GM21786 (cell line): ENCODE measurements around the gene VWDE.
A peak's percentile ranks its signal among the peaks of the same experiment; 100 is the strongest.
"Not testable (repeated sequence)": the region's sequence is repeated elsewhere in the genome, so short reads cannot be mapped to it uniquely, and the experiment has no call there.

Source experiments
- ATAC-seq: cut with Tn5 transposase; IDR thresholded peaks from one replicate; pipeline ENCODE4 v1.9.1; 2021; ENCODE audit not compliant: unreplicated experiment

VWDE gene

DNA sequence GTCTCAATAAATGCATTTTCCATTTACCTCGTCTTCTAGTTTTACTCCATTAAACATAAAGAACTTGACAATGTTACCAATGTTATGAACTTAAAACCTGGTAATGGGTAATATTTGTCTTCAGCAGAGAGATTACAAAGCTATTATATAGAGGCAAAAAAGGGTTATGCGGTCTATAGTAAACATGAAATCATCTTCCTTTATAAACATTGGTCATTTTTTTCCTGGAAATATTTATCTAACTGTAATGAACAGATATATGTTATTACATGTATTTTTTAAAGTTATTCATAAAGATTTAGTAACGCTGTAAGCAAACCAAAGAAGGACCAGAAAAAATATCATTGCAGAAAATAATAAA lies 1.3 kb downstream of the VWDE start:
- ATAC-seq, result no peak

DNA sequence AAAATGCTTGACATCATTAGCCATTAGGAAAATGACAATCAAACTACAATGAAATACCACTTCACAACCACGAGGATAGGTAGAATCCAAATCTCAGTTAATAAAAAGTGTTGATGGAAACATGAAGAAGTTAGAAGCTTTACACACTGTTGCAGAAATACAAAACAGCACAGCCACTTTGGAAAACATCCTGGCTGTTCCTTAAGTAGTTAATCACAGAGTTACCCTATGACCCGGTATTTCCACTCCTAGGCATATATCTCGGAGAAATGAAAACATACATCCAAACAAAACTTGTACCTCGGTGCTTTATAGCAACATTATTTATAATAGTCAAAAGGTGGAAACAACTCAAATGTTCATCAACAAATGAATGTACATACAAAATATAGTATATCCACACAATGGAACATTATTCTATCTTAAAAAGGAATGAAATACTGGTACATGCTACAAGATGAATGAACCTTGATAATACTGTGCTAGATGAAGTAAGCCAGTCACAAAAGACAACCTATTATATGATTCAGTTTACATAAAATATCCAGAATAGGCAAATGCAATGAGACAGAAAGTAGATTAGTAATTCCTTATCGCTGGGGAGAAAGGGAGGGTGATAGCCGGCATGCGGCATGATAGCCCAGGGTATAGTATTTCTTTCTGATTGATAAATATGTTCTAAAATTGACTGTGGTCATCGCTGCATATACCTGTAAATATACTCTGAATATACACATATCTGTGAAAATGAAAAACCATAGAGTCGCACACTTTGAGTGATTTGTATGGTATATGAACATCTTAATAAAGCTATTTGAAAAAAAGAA lies 1.9 kb downstream of the VWDE start:
- ATAC-seq, result no peak

DNA sequence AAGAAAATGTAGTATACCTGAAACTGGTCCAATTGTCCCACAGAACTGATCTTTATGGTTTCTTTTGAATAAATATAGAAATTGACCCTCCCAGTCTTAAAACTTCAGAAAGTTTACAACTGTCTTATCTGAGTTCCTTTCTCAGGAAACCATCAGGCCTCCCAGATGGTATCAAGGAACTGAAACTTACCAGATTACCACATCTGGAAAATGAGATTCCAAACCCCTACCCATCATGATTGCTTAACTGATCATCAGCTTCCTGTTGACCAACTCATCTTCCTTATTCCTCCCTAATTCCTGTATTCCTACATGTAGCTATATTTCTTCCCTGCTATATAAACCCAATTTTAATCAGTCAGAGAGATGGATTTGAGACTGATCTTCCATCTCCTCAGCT lies 5.5 kb downstream of the VWDE start:
- no peak for ATAC-seq

DNA sequence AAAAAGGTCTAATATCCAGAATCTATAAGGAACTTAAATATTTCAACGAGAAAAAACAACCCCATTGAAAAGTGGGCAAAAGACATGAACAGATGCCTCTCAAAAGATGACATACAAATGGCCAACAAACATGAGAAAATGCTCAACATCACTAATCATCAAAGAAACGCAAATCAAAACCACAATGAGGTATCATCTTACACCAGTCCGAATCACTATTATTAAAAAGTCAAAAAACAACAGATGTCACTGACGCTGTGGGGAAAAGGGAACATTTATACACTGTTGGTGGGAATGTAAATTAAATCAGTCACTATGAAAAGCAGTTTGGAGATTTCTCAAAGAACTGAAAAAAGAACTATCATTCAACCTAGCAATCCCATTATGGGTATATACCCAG lies 6.0 kb downstream of the VWDE start:
- ATAC-seq, result no peak

DNA sequence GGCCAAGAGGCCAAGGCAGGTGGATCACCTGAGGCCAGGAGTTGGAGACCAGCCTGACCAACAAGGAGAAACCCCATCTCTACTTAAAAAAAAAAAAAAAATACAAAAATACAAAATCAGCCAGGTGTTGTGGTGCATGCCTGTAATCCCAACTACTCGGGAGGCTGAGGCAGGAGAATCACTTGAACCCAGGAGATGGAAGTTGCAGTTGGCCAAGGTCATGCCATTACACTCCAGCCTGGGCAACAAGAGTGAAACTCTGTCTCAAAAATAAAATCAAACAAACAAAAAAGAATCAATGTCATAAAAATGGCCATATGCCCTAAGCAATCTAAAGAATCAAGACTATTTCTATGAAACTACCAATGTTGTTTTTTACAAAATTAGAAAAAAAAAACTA lies 7.0 kb downstream of the VWDE start:
- ATAC-seq, result not testable (repeated sequence)

DNA sequence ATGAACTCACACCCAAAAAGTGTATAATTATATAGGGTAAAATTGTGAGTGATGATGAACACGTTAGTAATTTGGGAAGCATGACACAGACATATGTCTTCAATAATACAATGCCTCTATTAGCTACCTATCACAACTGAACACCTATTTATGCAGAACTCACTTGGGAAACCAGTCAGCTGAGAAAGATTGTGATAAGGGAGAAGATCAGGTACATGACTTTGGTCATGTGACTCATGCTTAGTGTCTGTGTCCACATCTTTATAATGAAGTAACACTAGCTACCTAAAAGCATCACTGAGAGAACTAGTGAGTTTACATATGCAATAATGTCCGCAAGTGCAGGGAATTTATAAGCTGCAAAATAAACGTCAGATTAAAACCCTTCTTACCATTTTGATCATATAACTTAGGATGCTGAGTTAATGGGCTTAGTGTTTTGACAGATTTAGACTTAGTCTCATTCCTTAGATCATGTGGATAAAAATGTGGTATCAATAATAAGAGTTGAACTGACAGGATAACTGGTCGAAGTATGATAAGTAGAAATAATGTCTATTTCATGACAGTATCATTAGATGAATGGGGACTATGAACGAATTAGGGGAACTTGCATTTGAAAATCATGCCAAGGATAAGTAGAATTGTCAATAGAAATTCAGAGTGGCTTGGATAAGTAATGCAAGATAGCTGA lies 11.6 kb downstream of the VWDE start:
- ATAC-seq, result no peak

DNA sequence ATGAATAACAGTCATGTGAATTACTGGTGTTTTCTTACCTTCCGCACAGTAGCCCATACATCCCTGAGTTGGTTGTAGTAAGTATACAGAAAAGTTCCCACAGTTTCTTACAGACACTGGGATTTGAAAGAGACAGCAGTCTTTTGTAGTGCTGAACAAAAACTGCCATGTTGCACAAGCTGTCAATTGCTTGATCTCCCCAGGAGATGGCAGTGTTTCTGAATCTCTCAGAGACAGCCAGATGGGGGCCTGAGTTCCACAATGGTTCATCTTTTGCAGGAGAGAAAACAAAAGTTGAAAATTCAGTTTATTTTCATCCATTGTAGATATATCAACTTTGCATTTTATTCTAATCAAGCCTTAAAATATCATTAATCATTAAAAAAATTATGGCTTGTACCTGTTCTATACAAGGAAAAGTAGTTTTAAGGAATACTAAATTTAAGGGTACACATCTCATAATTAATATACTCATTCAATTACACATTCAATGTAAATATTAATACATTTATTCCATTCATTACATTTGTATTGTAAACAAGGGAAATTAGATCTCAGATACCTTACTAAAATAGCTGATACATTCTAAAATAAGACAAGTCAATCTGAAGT lies 14.5 kb downstream of the VWDE start:
- peak; percentile 92 for ATAC-seq

DNA sequence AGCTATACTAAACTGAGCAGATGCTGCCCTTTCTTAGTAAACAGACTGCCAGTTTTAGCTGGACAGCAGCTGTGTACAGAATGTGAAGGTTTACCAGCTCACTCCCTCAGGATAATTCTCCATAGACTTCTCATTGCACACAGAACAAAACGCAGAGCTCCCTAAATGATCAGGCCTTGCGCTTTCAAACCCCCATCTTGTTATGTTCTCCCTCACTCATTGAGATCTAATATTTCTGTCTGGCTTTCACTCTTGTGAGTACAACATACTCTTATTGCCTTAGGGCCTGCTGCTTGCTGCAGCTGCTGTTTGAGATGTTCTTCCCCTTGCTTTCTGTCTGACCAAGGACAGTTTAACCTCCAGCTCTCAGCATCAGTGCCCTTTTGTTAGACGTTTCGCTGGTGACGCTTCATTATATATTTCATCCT lies 17.3 kb downstream of the VWDE start:
- no peak for ATAC-seq

DNA sequence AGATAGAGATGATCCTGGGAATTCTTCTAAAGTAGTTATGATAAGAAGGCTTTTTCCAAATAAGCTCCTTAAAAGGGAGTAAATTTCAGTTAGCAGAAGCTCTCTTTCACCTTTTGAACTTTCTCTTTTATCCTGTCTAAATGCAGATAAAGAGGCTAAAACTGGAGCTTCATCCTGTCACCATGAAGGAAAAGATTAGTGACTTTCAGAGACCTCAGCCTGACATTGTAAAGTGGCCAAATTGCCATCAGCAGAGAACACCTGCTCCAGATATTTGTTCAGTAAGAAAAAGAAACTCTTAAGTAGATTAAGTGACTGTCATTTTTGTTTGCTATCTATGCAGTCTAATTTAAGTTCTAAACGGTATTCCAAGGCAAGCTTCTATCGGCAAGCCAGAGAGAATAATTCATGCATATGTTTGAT lies 18.3 kb downstream of the VWDE start:
- no peak for ATAC-seq

DNA sequence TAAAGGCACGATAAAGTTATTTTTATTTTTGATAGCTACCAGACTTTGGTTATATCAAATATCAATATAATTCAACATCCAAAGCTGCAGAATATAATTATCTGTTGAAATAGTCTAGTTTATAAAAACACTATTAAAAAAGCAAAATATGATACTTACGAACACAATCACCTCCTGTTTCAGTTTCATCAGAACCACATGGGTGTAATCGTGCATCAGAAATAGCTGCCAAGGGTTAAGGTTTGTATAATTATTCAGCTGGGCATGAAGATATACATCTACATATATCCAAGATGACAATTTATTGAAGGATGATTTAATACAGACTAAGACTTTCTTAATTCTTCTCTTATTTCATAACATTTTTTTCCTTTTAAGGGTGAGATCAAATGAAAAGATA lies 20.3 kb downstream of the VWDE start:
- ATAC-seq, result no peak

DNA sequence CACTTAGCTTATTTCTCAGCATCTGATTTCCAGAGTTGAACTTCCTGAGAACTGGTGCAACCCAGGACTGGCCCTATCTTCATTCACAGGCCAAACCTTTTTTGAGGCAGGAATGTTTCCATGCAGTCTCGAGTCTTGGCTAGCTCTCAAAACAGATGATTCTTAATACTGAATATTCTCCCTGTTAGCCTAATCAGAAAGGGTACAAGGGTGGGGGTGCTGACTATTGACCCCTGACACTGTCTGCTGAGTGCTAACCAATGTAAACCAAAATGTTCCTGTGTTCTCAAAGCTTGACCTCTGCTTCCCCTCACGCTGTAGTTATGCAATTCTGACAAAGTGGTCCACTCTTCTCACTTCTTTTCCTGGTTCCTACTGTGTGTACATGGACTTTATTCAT lies 25.3 kb downstream of the VWDE start:
- ATAC-seq, result no peak

DNA sequence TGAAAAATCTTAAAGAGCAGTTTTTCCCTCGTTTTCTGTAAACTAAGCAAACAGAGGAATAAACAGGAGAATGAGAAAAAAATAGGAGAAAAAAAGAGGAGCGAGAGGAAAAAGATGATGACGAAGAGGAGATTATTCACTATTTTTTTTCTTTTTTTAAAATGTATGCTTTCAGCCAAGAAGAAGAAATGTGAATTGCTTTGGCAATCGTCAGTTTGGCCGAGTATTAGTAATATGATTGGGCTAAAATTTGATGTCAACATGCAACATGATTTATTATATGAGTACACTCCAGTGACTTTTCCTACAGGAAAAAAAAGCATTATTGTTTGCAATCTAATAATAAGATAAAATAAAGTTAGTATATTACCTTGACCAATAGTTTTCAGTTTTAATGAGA lies 26.3 kb downstream of the VWDE start:
- ATAC-seq, result no peak

DNA sequence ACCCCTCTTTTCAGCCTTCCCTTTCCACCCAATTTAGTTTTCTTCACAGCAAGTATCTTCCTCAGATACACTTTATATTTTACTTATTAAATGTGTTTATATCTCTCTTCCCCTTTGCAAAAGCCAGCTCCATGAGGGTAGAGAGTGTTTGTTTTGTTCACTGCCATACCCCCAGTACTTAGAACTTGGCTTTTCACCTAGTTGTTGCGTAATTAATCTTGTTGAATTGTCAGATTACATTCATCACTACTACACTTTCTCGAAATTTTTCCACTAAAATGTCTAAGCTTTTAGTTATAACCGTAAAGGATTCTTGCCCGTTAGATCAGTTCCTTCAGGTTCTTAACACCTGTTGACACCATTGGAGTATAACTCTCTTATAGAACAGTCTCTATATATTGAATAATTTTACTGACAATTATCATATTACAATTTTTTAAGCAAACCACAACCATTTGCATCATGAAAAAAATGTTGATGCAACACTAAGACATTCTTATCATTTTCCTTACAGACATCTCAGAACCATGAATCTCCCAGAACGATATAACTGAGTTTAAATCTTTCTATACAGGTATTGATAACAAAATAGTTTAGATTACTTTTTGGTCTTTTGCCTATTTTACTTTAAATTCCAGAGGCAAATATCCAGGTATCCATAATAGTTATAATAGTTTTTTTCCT lies 29.9 kb downstream of the VWDE start:
- no peak for ATAC-seq

DNA sequence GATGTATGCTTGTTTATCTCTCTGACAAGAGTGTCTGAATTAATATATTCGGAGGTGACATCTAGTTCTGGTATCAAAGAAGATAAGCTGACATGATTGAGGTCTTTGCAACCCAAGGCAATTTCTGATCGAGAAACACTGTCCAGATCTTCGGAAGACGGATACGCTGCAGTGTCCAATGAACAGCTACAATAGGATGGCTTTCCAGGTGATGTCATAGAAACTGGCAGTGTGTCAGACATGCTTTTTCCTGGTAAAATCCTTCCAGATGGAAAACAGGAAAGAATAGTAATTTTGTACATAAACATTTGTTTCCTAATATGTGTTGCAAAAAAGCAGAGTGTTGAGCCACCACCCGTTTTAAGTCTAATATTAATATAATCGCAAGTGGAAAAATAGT lies 33.4 kb downstream of the VWDE start:
- ATAC-seq, result no peak

DNA sequence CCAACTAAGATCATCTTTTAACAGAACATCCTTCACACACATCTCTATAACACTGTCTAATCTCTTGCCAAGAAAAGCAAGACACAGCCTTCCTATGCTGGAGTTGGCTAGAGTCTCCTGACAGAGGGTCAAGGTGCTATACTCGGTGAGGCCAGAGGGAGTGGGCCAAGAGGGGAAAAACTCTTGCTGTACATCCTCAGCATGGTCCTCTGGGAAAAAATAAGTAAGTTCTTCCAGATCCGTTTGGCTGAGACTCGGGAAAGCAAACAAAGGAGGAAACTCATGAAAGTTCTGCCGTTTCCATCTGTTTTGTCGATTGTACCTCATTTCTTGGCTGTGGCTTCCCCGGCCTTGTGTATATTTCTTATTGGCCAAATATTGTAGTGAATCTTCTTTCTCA lies 33.9 kb downstream of the VWDE start:
- no peak for ATAC-seq

DNA sequence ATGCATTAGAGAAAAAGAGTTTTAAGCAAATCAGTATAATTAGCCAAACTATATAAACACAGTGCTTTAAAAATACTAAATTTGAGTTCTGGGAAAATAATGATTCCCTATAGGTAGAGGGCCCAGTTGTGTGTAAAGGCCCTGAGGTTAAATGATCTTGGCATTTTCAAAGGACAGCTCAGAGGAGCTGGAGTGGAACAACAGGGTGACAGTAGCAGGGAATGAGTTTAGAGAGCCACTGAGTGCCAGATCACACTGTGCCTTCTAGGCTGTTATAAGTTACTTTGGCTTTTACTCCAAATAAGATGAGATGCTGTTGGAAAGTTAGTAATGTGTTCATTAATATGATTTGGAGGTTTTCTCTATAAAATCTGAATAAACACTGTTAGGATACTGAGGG lies 34.6 kb downstream of the VWDE start:
- ATAC-seq, result no peak

DNA sequence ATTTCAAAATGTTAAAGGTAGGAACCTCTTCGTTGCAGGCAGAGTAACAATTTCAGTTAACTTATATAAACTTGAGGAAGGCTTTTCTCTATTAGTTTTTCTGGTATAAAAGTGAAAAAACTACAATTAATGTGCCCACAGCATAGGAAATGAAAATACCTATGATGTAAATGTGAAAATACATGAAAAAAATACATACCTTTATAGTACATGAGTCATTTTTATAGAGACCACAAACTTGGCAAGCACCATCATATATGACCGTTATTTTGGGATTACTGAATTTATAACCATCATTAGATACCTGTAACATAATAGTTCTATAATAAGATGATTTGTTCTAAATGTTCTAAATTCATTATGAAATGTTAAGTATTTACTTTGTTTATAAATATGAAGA lies 42.7 kb downstream of the VWDE start:
- ATAC-seq, result no peak

DNA sequence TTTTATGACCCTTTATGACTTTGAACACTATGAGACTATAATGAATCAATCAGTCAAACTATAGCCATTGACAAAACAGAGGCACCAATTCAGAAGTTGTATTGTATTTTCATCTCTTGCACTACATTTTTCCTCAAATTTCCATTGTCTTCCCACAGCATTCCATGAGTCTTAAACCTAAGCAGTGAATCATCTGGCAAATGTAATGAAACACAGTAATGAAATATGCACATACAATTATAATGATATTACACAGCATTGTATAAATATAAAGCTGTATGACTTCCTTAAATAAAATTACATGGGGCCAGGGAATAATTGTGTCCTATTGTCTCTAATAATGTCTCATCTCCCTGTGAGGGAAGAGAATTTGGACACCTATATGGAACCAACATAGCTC lies 45.0 kb downstream of the VWDE start:
- ATAC-seq, result no peak

DNA sequence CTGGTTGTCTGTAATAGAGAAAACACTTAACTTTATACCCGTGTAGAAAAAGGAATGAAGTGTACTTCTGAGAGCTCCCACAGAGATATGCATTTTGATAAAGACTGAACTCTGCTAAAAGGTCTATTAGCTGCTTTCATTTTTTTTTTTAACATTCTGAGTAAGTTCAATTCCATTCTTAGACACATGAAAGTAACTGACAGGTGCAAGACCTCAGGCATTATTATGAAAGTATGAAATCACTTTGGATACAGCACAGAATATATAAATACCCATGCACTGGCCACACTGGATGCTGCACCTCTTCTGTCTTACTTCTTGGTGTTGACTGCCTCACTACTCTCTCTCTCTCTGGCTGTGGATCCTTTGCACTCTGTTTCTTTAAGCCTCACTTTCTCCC lies 46.2 kb downstream of the VWDE start:
- peak; percentile 79 for ATAC-seq

DNA sequence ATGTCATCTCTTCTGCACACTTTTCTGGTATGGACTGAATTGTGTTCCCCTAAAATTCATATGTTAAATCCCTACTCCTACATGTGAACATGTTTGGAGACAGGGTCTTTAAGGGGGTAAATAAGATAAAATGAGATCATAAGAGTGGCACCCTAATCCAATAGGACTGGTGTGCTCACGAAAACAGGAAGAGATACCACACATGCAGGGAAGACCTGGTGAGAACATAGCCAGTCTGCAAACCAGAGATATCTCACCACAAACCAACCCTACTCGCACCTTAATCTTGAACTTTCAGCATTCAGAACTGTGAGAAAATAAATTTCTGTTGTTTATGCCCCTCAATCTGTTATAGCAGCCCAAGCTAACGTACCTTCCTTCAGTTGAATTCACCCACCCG lies 51.8 kb downstream of the VWDE start:
- ATAC-seq, result no peak

DNA sequence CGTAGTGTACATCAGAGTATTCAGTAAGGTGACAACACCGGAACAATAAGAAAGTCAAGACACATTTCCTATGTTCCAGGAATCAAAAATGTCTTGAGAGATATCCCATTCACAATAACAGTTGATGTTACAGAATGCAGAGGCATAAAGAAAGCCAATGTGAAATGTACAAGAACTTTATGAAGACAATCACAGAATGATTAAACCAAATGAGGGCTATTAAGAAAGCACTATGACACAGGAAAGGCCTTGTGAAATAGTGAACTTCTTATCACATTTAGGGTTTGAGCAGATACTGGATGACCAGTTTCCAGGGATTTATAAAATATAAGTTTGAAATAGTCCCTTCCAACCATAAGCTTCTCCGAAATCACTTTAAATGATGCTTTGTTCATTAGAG lies 52.7 kb downstream of the VWDE start:
- ATAC-seq, result no peak

DNA sequence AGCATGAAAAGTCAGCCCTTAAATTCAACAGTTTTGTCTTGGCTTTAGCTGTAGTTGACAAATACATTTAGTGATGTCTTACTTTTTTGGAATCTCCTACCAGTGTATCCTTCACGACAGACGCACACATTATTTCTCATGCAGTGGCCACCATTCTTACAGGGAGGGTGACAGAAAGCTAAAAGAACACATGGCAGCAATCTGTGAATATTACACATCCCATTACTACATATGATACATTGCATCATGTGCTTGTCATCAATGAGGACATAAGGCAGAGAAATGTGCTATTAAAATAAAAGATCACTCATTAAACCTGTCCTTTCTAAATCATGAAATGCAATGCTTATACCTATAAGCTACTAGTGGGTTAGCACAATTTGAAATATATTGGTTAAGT lies 66.6 kb downstream of the VWDE start:
- ATAC-seq, result no peak
